ENCODE measurements around the gene MATR3.
"Not testable (repeated sequence)": the region's sequence is repeated elsewhere in the genome, so short reads cannot be mapped to it uniquely, and the experiment has no call there.

Gene MATR3

DNA sequence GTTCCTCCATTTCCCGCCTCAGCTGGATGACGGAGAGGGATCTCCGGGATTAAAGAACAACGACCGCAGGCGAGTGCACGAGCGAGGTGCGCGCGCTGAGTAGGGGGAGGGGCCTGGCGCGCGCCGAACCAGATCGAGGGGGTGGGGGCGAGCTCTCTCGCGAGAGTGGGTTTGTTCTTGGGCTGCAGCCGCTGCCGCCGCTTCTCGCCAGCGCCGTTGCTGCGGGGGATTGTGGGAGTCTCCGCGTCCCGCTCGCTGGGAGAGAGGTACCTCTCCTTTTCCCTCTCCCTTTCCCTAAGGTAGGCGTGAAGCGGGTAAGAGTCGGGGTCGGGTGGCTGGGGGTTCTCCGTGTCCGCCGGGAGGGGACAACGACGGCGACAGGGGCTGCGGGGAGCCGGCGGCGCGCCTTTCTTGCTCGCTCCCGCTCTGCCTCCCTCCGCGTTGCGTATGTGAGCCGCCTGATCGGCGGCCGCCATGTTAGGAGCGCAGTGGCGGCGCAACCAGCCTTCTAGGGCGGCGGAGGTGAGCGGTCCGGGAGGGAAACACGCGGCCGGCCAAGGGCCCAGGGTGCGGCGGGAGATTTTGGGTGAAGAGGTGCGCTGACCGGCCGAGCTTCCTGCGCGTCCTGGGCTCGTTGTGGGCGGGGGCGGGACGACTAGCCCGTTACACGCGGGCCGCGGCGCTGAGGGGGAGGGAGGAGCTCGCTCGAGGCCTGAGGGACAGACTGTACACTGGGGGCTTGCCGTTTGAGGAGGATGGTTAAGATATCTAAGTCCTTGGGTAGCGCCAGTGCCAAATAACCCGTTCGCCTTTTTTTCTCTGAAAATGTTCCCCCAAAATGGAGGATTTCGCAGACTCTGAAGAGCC, at the start of gene MATR3:
Gene MATR3 (plus strand): TSS at position 234 of the 867 bp plus-strand sequence. CDS start 13,676 bp downstream, outside the sequence.
- DNase-seq: peak; percentile 89

GRCh38 chr5:139245637-139246339, 47.8 kb upstream of the MATR3 start:
- no peak for DNase-seq

DNA sequence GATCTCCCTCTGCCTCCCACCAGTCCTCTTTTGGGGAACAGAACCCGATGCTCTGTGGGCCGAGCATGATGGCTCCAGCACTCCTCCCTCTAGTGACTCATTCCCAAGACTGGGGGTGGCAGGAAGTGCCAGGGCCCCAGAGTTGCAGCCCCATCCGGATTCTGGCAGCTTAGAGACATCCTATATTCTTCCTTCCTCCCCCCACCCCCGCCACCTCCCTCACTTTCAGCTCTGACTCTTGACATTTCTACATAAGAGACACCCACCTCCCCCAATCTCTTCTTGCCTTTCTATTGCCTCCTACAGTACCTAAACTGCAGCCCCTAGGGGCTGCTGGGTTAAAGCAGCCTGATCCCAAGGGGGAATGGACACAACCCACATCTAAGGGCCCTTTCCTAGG, 47.1 kb upstream of the MATR3 start:
- no peak for DNase-seq

DNA sequence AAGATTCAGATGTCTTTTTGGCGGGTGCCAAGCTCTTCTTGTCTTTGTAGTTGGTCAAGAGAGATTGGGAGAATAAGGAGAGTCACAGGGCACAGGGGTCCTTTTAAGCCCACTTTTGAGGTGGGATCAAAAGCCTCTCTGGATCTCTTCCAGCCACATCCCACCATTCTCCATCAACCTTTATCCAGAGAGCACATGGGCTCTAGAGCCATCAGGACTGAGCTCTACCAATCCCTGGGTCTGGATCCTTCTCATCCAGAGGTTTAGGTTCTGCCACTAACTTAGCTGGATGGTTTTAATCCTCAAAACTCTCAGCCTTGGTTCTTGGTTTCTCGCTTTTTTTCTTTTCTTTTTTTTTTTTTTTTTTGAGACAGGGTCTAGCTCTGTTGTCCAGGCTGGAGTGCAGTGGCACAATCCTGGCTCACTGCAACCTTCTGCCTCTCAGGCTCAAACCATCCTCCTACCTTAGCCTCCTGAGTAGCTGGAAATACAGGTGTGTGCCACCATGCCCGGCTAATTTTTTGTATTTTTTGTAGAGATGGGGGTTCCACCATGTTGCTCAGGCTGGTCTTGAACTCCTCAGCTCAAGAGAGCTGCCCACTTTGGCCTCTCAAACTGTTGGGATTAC, 44.6 kb upstream of the MATR3 start:
- no peak for DNase-seq

- DNase-seq: no peak
Measured at GRCh38 chr5:139251281-139251687, 42.3 kb upstream of the MATR3 start.

DNA sequence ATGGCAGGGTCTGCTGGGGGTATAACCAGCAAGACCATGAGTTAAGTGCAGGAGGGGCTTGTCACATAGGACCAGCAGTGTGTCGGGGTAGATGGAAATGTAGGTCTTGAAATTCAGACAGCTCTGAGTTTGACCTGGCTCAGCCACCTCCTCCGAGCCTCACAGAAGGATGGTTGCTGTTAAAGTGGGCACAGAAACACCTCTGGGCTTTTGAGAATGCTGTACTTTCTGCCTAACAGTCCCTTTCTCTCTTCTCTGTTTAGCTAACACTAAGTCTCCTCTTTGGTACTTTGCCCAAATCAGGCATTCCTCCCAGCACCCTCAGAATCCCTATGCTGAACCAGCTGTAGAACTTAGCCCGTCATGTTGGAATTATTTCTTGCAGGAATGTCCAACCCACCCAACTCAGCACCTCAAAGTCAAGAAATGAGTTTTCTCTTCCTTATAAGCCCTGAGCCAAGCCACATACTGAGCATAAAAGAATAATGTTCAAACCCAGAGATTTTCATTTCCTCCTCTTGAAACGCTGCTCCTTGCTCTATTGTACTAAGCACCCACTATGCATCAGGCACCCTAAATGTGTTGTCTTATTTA, 41.7 kb upstream of the MATR3 start:
- no peak for DNase-seq

DNA sequence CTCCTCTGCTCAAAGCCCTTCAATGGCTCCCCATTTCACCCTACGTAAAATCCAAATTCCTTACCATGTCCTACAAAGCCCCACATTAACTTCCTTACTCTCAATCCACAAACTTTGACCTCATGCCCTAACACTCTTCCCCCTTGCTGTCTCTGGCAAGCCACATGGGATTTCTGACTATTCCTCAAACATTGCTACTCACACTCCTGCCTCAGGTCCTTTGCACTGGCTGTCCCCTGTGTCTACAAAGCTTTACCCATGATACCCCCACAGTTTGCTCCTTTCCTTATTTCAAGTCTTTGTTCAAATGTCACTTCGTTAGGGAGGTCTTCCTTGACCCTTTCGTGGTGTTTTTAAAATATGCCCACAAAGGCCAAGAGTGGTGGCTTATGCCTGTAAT, 40.4 kb upstream of the MATR3 start:
- no peak for DNase-seq

DNA sequence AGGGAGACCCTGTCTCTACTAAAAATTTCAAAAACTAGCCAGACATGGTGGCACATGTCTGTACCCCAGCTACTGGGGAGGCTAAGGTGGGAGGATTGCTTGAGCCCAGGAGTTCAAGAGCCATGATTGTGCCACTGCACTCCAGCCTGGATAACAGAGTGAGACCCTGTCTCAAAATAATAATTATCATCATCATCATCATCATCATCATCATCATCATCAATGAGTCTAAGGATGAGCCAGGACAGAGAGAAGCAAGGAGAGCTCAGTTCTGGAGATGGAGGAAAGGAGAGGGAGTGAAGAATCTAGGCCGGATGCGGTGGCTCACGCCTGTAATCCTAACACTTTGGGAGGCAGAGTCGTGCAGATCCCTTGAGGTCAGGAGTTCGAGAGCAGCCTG, 36.7 kb upstream of the MATR3 start:
- no peak for DNase-seq

GRCh38 chr5:139262059-139262741, 31.3 kb upstream of the MATR3 start:
- no peak for DNase-seq

- DNase-seq: peak; percentile 87
Measured at GRCh38 chr5:139262742-139263445, 30.6 kb upstream of the MATR3 start.

GRCh38 chr5:139263536-139263935, 30.0 kb upstream of the MATR3 start:
- DNase-seq: no peak

DNA sequence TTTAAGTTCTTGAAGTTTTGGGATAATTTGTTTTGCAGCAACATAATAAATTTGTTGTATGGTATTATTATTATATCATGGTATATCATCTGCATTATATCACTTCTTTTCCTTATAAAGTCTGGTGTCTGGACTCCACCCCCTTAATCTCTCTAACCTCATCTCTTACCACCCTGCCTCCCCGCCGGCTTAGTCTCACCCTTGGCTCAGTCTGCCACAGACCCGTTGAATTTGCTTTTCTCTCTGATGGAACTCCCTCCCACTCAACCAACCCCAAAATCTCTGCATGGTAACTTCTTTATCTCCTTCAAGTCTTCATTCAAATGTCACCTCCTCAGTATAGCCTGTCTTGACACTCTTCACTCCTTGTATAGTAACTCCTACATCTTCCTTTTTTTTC, 29.6 kb upstream of the MATR3 start:
- no peak for DNase-seq

- no peak for DNase-seq
Measured at GRCh38 chr5:139265001-139265400, 28.5 kb upstream of the MATR3 start.

DNA sequence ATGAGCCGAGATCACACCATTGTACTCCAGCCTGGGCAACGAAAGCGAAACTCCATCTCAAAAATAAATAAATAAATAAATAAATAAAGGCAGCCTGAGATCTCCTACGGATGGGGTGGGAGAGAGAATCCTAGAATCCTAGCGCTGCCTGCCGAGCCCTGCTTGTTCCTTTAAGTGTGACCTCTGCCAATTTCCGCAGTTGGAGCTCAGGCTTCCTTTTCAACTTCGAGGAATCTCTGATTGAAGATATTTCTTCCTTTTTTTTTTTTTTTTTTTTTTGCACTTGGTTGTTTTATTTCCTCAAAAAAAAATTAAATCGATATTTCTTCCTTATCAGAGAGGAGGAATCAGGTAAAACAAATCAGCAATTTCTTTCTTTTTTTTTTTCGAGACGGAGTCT, 27.3 kb upstream of the MATR3 start:
- DNase-seq: no peak

- no peak for DNase-seq
Measured at GRCh38 chr5:139267481-139267880, 26.1 kb upstream of the MATR3 start.

DNA sequence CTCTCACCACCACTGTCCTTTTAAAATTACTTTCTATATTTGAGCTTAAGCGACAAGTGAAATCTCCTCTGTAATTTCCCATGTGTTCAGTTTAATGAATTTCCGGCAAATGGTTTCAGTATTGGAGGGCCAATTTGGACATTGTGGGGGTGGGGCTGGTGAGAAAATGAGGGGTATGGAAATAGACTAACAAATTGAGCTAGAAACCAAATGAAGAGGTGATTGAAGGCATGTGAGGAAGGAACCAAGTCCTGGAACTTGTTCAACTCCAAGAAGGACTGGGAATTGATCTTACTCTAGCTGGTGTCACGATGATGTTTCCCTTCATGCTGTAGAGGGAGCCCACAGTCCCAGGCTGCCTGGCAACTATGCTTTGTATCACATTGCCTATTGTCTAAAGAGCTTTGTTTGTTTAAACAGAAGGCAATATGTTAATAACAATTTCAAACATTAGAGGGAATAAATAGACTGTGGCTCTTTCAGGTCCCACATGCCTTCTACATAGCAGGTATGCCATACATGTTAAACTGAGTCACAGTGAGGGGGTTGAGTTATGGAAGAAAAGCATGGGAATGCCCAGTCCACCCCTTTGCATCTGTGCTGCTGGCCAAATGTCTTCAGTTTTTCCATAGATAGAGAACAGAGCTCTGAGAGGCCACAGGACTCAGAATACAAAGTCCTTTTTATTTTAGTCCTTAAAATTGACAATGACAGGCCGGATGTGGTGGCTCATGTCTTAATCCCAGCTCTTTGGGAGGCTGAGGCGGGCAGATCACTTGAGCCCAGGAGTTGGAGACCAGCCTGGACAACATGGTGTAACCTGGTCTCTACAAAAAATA, 25.0 kb upstream of the MATR3 start:
- DNase-seq: no peak

DNA sequence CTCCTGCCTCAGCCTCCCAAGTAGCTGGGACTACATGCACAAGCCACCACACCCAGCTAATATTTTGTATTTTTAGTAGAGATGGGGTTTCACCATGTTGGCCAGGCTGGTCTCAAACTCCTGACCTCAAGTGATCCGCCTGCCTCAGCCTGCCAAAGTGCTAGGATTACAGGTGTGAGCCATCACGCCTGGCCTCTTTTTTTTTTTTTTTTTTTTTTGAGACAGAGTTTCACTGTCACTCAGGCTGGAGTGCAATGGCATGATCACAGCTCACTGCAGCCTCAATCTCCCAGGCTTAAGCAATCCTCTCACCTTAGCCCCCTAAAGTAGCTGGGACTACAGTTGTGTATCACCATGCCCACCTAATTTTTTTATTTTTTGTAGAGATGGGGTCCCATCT, 22.8 kb upstream of the MATR3 start:
- DNase-seq: not testable (repeated sequence)

DNA sequence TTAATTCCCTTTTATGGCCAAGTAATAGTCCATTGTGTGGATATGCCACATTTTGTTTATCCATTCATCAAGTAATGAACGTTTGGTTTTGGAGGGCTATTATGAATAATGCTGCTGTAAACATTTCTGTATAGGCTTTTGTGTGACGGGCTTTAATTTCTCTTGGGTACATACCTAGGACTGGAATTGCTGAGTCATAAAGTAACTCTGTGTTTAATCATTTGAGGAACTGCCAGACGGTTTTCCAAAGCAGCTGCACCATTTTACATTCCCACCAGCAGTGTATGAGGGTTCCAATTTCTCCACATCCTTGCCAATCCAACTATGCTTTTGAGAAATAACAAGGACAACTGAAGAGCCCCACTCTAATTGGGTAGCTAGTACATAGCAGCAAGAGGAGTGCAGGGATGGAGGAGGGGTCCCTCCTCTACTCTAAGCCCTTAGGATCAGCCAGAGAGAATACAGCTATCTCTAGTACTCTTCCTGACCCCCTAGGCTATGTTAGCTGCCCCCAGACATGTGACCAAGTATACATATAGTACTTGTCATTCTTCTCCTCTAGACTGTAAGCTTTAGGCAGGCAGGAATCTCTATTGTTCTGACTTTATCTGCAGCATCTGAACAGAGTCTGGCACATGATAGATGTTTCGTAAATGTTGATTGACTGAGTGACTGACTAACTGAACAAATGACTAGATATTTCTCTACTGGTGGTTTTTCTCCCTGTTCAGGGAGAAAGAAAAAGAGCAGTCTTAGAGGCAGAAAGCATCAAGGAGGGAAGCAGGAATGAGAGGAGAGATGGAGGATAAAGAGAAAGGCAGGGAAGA, 22.1 kb upstream of the MATR3 start:
- peak; percentile 28 for DNase-seq

DNA sequence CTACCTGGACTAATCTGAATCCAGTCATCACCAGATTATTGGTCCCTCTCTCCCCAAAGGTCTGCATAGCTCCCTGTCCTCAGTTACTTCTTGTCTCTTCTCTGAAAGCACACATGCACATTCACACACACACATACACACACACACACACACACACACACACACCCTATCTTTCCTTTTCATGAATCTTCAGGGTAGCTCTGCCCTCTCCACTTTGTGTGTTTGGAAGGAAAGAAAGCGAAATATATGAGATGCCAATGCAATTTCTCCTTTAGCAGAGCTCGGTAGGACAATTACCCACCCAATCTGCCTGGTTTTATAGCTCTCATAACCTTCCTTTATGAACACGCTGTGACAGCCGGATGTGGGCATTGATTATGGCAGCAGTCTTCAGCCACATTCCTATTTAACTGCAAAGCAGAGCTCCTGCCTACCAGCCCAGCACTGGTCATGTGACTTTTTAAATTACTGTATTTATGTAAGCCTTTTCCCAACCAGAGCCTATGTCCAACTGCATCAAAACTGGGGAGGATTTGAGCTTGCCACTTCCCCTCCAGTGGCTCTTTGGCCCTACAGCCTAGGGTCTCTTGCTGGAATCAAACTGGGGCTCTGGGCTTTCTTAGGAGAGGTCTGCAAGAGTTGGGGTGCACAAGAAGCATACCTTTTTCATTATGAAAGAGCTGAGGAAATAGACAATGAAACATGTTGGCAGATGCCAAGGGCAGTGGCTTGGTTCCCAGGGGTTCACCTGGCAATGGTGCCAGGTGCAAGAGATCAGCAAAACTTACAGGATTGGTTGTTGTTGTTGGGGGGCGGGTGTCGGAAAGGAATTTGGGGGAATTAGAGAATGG, 20.8 kb upstream of the MATR3 start:
- no peak for DNase-seq

- DNase-seq: no peak
Measured at GRCh38 chr5:139273322-139273571, 20.3 kb upstream of the MATR3 start.
